A673 (cell line): Measurements from ENCODE around the gene LRRC25.

Experiments
- CTCF ChIP-seq: fragments of 300-800, 200-600 bp; sonication (generic); conservative IDR thresholded peaks from 2 replicates; pipeline ENCODE4 v1.5.1; 2017; ENCODE audit warnings: low read depth, mild to moderate bottlenecking, antibody characterized with exemption, low read length, moderate library complexity, mixed read lengths
- EZH2 ChIP-seq: fragments of 200-600 bp; sonication (generic); IDR thresholded peaks from 2 replicates; pipeline ENCODE4 v1.6.1; 2017; ENCODE audit warnings: borderline replicate concordance, low read depth, mild to moderate bottlenecking, mixed read lengths, antibody characterized with exemption, low read length; ENCODE audit not compliant: poor library complexity, severe bottlenecking

GRCh38 chr19:18426416-18426767, 29.0 kb upstream of the LRRC25 start:
- no peak for TF ChIP-seq CTCF
- TF ChIP-seq EZH2, result no peak
